GM18526 (cell line): ENCODE data around the gene ACLY.

Experiments used
- POLR2A ChIP-seq: IDR thresholded peaks from 3 replicates; pipeline ENCODE4 v1.6.1; 2011; ENCODE audit not compliant: insufficient read length; ENCODE audit errors: extremely low read depth

The ACLY gene

DNA sequence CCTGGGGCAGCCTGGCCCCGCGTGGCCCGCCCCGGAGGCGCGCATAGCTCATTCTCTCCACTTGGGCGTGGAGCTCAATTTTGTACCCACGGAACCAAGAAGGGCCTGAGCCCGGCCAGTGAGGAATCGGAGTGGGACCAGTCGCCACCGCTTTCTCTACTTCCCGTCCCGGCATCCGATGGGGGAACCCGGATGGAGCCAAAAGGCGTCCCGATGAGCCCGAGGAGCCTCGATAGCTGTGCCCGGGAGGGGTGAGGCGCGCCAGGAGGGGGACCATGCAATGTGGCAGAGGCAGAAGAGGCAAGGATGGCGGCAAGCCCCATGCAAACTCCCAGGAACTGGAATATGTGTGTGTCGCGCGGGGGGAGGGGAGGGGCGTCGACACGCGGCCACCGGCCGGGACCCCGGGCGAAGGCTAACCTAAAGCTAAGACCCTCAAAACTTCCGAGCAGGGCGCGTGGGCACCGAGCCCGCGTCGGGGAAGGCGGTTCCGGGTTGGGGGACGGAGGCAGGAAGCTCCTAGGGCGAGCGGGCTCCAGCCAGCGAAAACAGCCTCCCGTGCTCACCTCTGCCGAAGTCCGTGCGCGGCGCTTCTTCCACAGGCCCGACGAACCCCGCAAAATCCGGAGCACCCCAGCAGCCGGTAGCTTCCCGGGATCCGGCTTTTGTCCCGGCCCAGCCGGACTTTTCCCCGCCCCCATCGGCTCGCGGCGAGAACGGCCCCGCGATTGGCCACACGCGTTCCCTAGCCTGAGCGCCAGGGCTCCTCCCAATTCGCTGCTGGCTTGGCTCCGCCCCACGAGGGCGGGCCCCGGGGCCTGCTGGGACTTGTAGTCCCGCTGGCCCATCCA is at the start of gene ACLY:
Gene ACLY, minus strand, starts transcription at position 638 of the 851 bp plus-strand sequence. CDS start 5,078 bp downstream, outside the sequence.
- peak; percentile 87 for TF ChIP-seq POLR2A

DNA sequence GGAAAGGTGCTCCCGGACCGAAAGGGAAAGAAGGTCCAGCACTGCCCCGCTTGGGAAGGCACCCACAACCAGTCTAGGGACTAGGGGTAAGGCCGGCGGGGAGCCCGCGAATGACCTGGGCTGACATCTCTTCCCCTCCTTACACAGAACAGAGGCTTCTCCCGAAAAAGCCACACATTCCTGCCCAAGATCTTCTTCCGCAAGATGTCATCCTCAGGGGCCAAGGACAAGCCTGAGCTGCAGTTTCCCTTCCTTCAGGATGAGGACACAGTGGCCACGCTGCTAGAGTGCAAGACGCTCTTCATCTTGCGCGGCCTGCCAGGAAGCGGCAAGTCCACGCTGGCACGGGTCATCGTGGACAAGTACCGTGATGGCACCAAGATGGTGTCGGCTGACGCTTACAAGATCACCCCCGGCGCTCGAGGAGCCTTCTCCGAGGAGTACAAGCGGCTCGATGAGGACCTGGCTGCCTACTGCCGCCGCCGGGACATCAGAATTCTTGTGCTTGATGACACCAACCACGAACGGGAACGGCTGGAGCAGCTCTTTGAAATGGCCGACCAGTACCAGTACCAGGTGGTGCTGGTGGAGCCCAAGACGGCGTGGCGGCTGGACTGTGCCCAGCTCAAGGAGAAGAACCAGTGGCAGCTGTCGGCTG is 49.3 kb upstream of the ACLY start:
- no peak for TF ChIP-seq POLR2A

DNA sequence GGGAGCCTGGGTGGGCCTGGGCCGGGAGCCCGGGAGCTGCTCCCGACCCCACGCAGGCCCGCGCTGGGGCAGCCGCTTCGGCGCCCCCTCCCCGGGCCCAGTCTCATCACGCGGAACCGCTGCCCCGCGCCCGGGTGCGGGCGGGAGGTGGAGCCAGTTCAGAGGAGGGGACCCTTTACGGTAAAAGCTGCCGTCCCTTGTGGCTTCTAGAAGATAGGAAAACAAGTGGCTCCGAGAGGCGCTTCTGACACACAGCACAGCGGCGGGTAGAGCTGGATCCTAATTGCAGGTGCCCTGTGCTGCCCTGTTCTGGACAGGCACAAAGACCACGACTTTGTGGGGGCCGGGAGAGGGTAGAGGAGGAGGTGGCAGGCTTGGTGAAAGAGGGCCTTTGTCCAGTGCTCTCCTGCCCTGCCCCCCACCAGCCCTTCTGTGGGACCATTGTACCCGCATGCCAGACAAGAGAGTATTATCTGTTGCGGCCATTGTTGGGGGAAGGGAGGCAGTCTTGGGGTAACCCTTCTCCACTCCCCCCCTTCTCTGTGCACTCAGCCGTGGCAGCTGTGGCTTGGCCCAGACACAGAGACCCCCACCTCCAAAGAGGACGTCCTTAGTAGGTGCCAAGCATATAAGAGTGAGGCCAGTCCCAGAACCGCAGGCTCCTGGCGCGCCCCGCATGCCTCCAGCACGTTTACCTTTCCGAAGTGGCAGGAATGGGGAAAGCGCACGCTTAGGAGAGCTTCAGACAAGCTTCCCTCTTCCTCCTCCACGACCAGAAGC is 48.6 kb upstream of the ACLY start:
- TF ChIP-seq POLR2A: no peak

DNA sequence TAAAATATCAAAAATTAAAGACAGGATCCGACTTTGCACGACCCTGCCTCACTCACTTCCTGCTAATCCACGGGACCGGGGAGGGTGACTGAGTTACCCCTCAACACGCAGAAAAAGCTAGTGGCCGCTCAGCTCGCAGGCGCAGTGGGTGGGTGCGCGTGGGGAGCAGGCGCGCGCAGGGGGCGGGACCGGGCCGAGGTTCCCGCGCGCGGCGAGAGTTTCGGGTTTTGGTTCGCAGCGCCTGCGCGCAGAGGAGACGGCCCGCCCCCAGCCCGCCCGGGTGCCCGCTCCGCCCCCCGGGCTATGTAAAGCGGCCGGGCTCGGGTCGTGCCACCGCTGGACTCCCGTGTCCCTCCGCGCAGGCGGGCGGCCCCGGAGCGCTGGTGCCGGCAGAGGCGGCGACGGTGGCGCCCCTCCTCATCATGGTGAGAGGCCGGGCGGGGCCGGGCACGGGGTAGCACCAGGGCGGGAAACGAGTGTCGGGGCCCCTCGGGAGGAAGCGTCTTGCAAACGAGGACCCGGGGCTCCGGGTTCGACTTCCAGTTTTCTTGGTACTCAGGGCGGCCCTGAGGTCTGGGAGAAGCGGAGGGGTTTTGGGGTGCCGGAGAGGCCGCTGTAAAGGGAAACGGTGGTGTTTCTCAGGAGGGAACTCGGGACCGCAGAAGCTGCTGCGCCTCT is 47.9 kb upstream of the ACLY start, which contains the start of gene CNP:
Gene CNP, plus strand, starts transcription at position 333 of the 678 bp plus-strand sequence. Its CDS starts 90 bp downstream, at position 423.
- TF ChIP-seq POLR2A: peak; percentile 87

DNA sequence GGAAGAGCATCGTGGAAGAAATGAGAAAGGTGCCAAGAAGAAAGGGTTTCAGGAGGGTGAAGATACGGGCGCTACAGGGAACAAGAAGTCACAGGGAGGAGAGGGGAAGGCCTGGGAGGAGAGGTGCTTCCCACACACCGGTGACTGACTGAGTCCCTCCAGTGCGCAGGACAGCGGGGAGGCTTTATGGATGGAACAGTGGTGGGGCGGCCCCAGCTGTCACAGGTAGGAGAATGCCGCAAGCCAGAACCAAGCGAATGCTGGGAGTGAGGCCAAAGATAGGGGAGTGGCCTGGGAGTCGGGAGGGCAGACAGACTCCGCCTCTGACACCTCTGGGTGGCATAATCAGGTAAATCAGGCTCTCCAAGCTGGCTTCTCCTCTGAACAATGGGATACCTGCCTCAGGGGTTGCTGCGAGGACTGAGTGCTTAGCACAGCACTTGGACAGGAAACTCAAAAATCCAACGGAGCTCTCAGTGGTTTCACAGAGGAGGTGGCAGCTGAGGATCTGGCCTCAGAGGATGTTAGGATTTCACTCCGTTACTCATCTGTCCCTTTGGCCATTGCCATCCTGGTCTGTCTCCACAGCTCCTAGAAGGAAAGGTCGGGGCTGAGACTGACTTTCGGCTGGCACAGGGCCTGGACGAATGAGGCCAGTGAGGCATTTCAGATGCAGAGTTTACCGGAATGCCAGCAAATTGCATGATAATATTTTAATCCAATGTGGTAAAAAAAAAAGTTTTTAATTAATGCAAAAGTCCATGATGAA is 47.1 kb upstream of the ACLY start:
- TF ChIP-seq POLR2A: no peak

DNA sequence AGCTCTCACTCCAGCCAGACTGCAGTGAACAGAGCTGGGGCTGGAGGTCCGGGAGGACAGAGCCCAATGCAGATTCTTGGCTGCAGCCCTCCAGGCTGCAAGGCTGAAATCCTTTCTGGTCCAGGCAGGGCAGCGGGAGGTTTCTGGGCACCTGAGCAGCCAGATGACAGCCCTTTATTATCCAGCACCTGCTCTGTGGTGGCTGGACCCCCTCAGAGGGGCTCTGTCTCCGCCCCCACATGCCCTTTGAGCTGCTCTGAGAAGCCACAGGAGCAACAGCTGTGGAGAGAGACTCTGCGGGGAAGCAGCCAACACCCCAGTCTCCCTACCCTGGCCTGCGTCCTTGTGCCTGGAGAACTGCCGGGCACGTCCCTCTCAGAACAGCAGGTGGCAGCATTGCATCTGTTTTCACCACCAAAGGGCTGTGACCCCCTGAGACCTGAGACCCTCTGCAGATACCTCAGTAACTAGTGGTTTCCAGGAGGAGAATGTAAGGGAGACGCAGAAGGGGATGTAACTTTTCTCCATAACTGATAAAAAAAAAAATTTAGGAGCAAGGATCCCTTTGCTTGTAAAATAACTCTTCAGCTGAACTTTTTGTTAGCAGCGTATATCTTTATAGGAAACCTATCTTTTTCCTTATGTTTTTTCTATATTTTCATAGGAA is 44.1 kb upstream of the ACLY start:
- no peak for TF ChIP-seq POLR2A

DNA sequence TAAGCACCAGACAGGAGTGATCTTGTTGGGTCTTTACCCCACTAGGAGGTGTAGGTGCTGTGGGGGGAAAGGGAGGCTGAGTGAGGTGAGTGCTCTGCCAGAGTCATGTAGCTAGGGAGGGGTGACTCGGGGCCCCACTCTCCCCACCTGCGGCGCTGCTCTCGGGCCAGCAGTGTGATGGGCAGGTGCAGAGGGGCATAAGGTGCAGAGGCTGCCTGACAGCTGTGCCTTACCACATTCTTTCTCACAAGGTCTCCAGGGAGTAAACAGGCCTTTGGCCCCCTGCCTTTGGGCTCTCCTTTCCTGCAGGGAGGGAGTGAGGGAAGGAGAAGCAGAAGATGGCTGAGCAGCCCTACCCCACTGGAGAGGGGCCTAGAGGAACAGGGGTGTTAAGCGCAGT is 43.4 kb upstream of the ACLY start:
- no peak for TF ChIP-seq POLR2A

DNA sequence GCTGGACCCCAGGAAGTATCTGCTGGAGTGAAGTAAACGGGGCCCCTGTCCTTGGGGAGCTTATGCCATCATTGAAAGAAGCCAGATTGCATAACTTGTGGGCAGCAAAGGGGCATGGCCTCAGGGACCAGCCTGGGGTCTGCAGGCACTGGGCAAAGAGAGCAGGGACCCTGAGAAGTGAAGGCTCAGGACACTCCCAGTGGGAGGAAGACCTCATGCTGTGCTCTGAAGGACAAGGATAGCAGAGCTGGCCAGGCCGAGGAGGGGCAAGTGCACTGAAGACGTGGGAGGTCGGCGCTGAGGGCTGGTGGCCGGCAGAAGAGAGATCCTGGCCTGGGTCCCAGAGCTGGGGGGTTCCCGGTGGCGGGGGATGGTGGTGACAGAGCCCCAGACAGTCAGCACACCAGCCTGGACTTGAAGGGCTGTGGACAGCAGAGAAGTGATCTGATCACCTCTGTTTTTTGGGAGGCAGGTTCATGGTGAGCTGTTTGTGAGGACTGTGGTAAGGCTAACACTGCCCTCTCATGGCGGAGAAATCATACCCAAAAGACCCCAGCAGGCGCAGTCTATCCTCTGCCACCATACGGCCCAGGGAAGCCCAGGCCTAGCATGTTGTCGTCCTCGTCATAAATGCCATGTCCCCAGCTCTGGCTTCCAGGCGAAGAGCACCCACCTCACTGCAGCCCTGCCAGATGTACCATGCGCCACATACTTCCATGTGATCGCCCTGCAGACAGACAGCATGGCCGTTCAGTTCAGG is 40.8 kb upstream of the ACLY start:
- TF ChIP-seq POLR2A: no peak

DNA sequence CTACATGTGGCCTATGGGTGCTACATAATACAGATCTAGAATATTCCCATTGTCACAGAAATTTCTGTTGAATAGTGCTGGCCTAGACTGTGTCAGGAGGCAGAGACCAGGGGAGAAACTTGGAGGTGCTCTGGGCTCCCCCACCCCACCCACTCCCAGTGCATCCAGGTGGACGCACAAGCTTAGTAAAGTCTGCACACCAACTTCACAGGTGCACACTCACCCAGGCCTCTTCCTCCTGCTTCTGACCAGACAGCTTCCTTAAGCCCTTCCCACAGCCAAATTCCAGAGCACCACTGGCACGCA is 40.2 kb upstream of the ACLY start:
- TF ChIP-seq POLR2A: no peak

DNA sequence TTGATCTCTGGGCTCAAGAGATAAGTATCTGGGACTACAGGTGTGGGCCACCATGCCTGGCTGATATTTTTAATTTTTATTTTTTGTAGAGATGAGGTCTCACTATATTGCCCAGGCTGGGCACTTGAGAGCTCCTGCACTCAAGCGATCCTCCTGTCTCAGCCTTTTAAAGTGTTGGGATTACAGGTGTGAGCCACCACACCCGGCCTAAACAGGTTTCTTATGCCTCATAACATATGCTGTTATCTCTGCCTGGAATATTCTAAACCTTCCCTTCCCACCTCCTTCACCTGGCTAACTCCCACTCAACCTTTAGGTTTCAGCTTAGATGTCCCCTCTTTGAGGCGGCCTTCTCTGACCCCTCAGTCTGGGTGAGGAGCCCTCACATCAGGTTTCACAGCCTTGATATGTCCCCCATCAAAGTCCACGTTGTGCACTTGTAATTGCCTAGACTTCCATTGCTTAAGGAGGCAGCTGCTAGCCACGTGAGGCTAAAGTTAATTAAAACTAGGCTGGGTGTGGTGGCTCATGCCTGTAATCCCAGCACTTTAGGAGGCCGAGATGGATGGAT is 39.2 kb upstream of the ACLY start:
- no peak for TF ChIP-seq POLR2A

DNA sequence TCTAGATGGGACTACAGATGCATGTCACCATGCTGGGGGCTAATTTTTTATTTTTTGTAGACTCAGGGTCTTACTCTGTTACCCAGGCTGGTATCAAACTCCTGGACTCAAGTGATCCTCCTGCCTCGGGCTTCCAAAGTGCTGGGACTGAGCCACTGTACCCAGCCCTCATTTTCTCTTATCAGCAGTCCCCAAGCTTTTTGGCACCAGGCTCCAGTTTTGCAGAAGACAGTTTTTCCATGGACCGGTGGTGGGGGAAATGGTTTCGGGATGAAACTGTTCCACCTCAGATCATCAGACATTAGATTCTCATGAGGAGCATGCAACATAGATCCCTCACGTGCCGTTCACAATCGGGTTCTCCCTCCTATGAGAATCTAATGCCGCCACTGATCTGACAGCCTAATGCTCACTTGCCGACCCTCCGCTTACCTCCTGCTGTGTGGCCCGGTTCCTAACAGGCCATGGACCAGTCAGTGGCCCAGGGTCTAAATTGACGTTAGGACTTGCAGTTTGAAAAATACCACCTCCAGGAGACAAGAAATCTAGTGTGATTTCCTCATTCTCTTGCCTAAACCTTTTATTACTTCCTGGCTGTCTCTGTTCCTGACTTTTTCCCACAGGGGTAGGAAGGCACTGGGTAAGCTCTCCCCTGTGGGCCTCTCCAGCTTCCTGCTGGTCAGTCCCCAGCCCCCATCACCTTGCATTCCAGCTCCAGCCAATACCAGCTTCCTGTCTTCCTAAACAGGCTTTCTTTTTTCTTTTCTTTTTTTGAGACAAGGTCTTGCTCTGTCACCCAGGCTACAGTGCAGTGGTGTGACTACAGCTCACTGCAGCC is 38.5 kb upstream of the ACLY start:
- no peak for TF ChIP-seq POLR2A

DNA sequence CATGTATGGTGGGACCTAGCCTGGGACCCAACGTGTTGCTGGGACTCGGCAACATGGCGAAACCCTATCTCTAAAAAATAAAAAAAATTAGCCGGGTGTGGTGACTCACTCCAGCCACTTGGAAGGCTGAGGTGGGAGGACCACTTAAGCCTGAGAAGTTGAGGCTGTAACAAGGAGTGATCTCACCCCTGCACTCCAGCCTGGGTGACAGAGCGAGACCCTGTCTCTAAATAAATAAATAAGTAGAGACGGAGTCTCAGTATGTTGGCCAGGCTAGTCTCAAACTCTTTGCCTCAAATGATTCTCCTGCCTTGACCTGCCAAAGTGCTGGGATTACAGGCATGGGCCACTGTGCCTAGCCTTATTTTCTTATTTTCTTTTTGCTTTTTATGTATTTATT is 37.8 kb upstream of the ACLY start:
- no peak for TF ChIP-seq POLR2A

DNA sequence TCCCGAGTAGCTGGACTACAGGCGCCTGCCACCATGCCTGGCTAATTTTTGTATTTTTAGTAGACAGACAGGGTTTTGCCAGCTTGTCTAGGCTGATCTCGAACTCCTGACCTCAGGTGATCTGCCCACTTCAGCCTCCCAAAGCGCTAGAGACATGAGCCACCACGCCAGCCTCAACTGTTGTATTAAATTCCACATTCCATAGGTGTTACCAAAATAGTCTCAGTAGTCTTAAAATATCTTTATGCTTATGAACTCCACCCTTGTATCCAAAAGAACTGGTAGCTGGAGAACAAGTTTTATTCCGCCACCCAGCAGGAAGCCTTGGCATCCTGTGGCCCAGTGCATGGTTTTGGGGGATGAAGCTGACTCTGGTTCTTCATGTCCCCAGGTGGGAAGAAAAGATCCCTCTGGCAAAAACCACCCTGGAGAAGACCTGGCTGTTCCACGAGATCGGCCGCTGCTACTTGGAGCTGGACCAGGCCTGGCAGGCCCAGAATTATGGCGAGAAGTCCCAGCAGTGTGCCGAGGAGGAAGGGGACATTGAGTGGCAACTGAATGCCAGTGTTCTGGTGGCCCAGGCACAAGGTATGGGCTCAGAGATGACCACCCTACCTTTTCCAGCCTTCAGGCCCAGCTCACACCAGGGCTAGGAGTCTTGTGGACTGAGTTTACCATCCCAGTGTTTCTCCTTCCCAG is 30.2 kb upstream of the ACLY start:
- TF ChIP-seq POLR2A: no peak
